ENCODE measurements around the gene CDY2B.
"Not testable (repeated sequence)": the region's sequence is repeated elsewhere in the genome, so short reads cannot be mapped to it uniquely, and the experiment has no call there.

DNA sequence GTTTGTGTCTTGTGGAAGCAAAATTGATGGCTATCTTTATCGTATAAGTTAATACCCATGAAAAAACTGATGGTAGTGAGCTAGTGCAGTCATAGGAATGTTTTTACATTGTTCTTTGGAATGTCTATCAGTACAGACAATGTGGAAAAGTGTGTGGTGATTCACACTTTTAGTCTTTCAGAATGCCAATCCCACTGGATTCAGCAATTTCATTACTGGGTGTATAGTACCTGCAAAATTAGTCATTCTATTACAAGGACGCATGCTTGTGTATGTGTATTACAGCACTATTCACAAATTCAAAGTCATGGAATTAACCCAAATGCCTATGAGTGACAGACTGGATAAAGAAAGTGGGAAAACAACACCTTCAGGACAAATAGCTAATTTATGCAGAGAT, 27.3 kb upstream of the CDY2B start:
- TF ChIP-seq, protein P1, sequence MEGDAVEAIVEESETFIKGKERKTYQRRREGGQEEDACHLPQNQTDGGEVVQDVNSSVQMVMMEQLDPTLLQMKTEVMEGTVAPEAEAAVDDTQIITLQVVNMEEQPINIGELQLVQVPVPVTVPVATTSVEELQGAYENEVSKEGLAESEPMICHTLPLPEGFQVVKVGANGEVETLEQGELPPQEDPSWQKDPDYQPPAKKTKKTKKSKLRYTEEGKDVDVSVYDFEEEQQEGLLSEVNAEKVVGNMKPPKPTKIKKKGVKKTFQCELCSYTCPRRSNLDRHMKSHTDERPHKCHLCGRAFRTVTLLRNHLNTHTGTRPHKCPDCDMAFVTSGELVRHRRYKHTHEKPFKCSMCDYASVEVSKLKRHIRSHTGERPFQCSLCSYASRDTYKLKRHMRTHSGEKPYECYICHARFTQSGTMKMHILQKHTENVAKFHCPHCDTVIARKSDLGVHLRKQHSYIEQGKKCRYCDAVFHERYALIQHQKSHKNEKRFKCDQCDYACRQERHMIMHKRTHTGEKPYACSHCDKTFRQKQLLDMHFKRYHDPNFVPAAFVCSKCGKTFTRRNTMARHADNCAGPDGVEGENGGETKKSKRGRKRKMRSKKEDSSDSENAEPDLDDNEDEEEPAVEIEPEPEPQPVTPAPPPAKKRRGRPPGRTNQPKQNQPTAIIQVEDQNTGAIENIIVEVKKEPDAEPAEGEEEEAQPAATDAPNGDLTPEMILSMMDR (IDR thresholded peaks at IDR 0.05; ENCODE audit: low read depth, low read length, missing input control) = not testable (repeated sequence)
- TF ChIP-seq, protein P2, sequence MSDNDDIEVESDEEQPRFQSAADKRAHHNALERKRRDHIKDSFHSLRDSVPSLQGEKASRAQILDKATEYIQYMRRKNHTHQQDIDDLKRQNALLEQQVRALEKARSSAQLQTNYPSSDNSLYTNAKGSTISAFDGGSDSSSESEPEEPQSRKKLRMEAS (IDR thresholded peaks at IDR 0.05) = not testable (repeated sequence)
- not testable (repeated sequence) for TF ChIP-seq YY1 (IDR thresholded peaks at IDR 0.05); RAD21 (IDR thresholded peaks at IDR 0.05); HNF4A (conservative IDR thresholded peaks at IDR 0.05); GABPA (IDR thresholded peaks at IDR 0.05 in 1 of 2, conservative IDR thresholded peaks at IDR 0.05 in 1 of 2); FOXA2 (IDR thresholded peaks at IDR 0.05); TAF1 (conservative IDR thresholded peaks at IDR 0.05)

Measured in liver (tissue), 3 donors.